Endothelial cell of umbilical vein (primary cell): Measurements from ENCODE around the gene GALNT11.

Experiments
- CTCF ChIP-seq, 2 donors: IDR thresholded peaks; 1 replicate in 1 of 2; 2 replicates in 1 of 2; pipeline ENCODE4 v1.5.1; 2011; ENCODE audit warnings: low read length in 2 of 2, mild to moderate bottlenecking in 2 of 2, moderate library complexity in 2 of 2, control low read depth in 1 of 2, inconsistent platforms in 1 of 2, low read depth in 1 of 2; ENCODE audit not compliant: insufficient read depth in 1 of 2; ENCODE audit errors: extremely low read depth in 1 of 2
- EZH2 ChIP-seq: IDR thresholded peaks from 2 replicates; pipeline ENCODE4 v1.6.1; 2012; ENCODE audit warnings: borderline replicate concordance, low read depth, mild to moderate bottlenecking, moderate library complexity, low read length, inconsistent platforms; ENCODE audit not compliant: severe bottlenecking
- FOS ChIP-seq: IDR thresholded peaks from 2 replicates; pipeline ENCODE4 v1.6.1; 2011; ENCODE audit warnings: mild to moderate bottlenecking, low read length, moderate library complexity, borderline replicate concordance; ENCODE audit not compliant: insufficient read depth
- GATA2 ChIP-seq: IDR thresholded peaks from 2 replicates; pipeline ENCODE4 v1.7.0; 2011; ENCODE audit warnings: low read depth, mild to moderate bottlenecking, moderate library complexity, mixed read lengths, low read length; ENCODE audit not compliant: insufficient read length, insufficient read depth
- JUN ChIP-seq: IDR thresholded peaks from 2 replicates; pipeline ENCODE4 v1.6.1; 2011; ENCODE audit warnings: borderline replicate concordance, low read depth; ENCODE audit not compliant: insufficient read length, insufficient read depth
- MYC ChIP-seq: IDR thresholded peaks from one replicate; pipeline ENCODE4 v1.6.1; 2011; ENCODE audit warnings: mild to moderate bottlenecking, low read depth, low read length
- POLR2A ChIP-seq: IDR thresholded peaks from 2 replicates; pipeline ENCODE4 v1.6.1; 2012; ENCODE audit warnings: low read depth, mild to moderate bottlenecking, control low read depth, low read length
- POLR2AphosphoS5 ChIP-seq: IDR thresholded peaks from 2 replicates; pipeline ENCODE4 v1.6.1; 2012; ENCODE audit warnings: low read depth, mild to moderate bottlenecking, control low read depth, low read length, moderate library complexity; ENCODE audit not compliant: insufficient read depth
- TF ChIP-seq, protein P1 (sequence below): IDR thresholded peaks from 2 replicates; pipeline ENCODE4 v1.6.1; 2011; ENCODE audit not compliant: insufficient read depth, insufficient read length

DNA sequence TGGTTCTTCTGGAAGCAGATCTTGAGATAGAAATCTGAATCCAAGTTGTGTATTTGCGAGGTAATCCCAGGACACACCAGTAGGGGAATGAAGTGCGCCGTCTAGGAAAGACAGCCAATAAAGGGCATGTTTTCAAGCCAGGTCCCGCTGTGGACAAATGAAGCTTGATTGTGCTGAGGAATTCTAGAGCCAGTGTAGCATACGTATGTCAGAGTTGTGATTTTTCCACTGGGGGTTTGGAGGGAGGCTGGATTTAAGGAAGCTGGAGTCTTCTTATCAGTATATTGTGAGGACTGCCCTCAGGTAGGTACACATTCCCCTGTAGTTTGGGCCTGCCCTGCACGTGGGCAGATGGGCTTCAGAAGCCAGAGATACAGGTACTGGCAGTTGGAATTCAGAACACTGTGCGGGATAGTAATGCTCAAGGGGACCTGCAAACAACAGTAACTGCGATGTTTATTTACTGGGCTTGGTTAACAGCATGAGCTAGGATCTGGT lies 50.9 kb downstream of the GALNT11 start:
- TF ChIP-seq CTCF (IDR thresholded peaks at IDR 0.05; ENCODE audit: extremely low read depth in 1 of 2, insufficient read depth in 1 of 2, low read depth in 1 of 2, low read length in 2 of 2) (peak; percentile 31 to 40), FOS (no peak), EZH2 (no peak), POLR2AphosphoS5 (no peak), POLR2A (no peak), GATA2 (no peak), MYC (no peak), JUN (no peak)
- TF ChIP-seq, protein P1, sequence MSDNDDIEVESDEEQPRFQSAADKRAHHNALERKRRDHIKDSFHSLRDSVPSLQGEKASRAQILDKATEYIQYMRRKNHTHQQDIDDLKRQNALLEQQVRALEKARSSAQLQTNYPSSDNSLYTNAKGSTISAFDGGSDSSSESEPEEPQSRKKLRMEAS, result no peak
